CD14-positive monocyte (primary cell): ENCODE measurements around the gene IGFBP7. TPM values are rescaled to one million over a fixed set of nuclear protein-coding genes. Genes with fewer than 3 reads are reported as not detected.

Experiments
- DNase-seq, 3 donors: peaks; one replicate each; pipeline ENCODE4 v3.0.0-alpha.2; 2011 to 2022
- H2AFZ ChIP-seq: 2 replicates; pipeline ENCODE4 v1.6.0; 2012; ENCODE audit warnings: mild to moderate bottlenecking, low read depth, low read length, inconsistent platforms; ENCODE audit not compliant: insufficient read depth, poor library complexity, severe bottlenecking
- H3K27ac ChIP-seq, 2 donors: 1 replicate in 1 of 2; 2 replicates in 1 of 2; pipeline ENCODE4 v1.5.1; 2012 to 2013; ENCODE audit warnings: low read length in 2 of 2, control low read depth in 1 of 2, inconsistent platforms in 1 of 2, low read depth in 1 of 2, mild to moderate bottlenecking in 1 of 2
- H3K27me3 ChIP-seq, 2 donors: one replicate each; pipeline versions ENCODE4 v1.6.0 to v1.6.1; 2011 to 2013; ENCODE audit warnings: low read length in 2 of 2; ENCODE audit not compliant: control insufficient read depth in 2 of 2, insufficient read depth in 2 of 2
- H3K36me3 ChIP-seq, 2 donors: replicated peaks in 1 of 2; 1 replicate in 1 of 2; 2 replicates in 1 of 2; pipeline versions ENCODE4 v1.5.1 to v1.6.1; 2012 to 2013; ENCODE audit warnings: low read length in 2 of 2, control low read depth in 1 of 2, inconsistent platforms in 1 of 2, mild to moderate bottlenecking in 1 of 2; ENCODE audit not compliant: insufficient read depth in 2 of 2, control insufficient read depth in 1 of 2
- H3K4me1 ChIP-seq, 2 donors: 1 replicate in 1 of 2; 2 replicates in 1 of 2; pipeline versions ENCODE4 v1.5.1 to v1.6.1; 2012 to 2013; ENCODE audit warnings: low read length in 2 of 2, control low read depth in 1 of 2, inconsistent platforms in 1 of 2, mild to moderate bottlenecking in 1 of 2, moderate library complexity in 1 of 2; ENCODE audit not compliant: insufficient read depth in 2 of 2, control insufficient read depth in 1 of 2
- H3K4me2 ChIP-seq: replicated peaks from 2 replicates; pipeline ENCODE3; 2012; ENCODE audit warnings: low read length, moderate library complexity, mild to moderate bottlenecking; ENCODE audit not compliant: poor library complexity, severe bottlenecking; ENCODE audit errors: extremely low read depth
- H3K4me3 ChIP-seq, 3 experiments: fragments of 200-600 bp in 1 of 3; sonication (generic) in 1 of 3; replicated peaks in 1 of 3; 1 replicate in 2 of 3; 2 replicates in 1 of 3; pipeline ENCODE4 v1.5.1; 2011 to 2013; ENCODE audit warnings: low read length in 3 of 3, mild to moderate bottlenecking in 3 of 3, control low read depth in 2 of 3, low read depth in 2 of 3, inconsistent platforms in 1 of 3, moderate library complexity in 1 of 3
- H3K79me2 ChIP-seq: 2 replicates; pipeline ENCODE4 v1.6.0; 2012; ENCODE audit warnings: mild to moderate bottlenecking, control low read depth, inconsistent platforms, low read length, moderate library complexity; ENCODE audit not compliant: insufficient read depth
- H3K9ac ChIP-seq: 2 replicates; pipeline ENCODE4 v1.6.0; 2017; ENCODE audit warnings: low read length, mild to moderate bottlenecking; ENCODE audit not compliant: insufficient read depth, poor library complexity, severe bottlenecking
- H3K9me3 ChIP-seq, 2 donors: replicated peaks in 1 of 2; 1 replicate in 1 of 2; 2 replicates in 1 of 2; pipeline versions ENCODE4 v1.5.1 to v1.6.1; 2012 to 2013; ENCODE audit warnings: low read length in 2 of 2, control low read depth in 1 of 2; ENCODE audit not compliant: control insufficient read depth in 1 of 2, insufficient read depth in 1 of 2
- H4K20me1 ChIP-seq: 2 replicates; pipeline ENCODE4 v1.6.0; 2012; ENCODE audit warnings: mild to moderate bottlenecking, low read length, control low read depth, moderate library complexity; ENCODE audit not compliant: insufficient read depth
- H3K27ac Mint-ChIP-seq, 7 donors: one replicate each; pipeline ENCODE4 v1.8.0; 2020; ENCODE audit warnings: mild to moderate bottlenecking in 7 of 7, mixed read lengths in 7 of 7, moderate library complexity in 6 of 7, inconsistent platforms in 2 of 7
- H3K27me3 Mint-ChIP-seq, 3 donors: one replicate each; pipeline ENCODE4 v1.8.0; 2021 to 2022; ENCODE audit warnings: low read depth in 3 of 3, mild to moderate bottlenecking in 3 of 3, mixed read lengths in 3 of 3, moderate library complexity in 3 of 3, inconsistent platforms in 1 of 3
- H3K36me3 Mint-ChIP-seq, 2 donors: one replicate each; pipeline ENCODE4 v1.8.0; 2020; ENCODE audit warnings: mixed read lengths in 2 of 2, inconsistent platforms in 1 of 2, mild to moderate bottlenecking in 1 of 2
- H3K4me1 Mint-ChIP-seq: one replicate; pipeline ENCODE4 v1.8.0; 2020; ENCODE audit warnings: mild to moderate bottlenecking, mixed read lengths
- H3K4me3 Mint-ChIP-seq, 2 donors: one replicate each; pipeline ENCODE4 v1.8.0; 2020; ENCODE audit warnings: mild to moderate bottlenecking in 2 of 2, mixed read lengths in 2 of 2, moderate library complexity in 1 of 2
- H3K9me3 Mint-ChIP-seq, 7 donors: one replicate each; pipeline ENCODE4 v1.8.0; 2020 to 2022; ENCODE audit warnings: mixed read lengths in 7 of 7, mild to moderate bottlenecking in 6 of 7, moderate library complexity in 6 of 7, inconsistent platforms in 2 of 7
- WGBS: methylation state at CpG from one replicate; pipeline ENCODE4 v1.1.5; 2013; ENCODE audit warnings: missing lambda C conversion rate; ENCODE audit not compliant: insufficient coverage; 5-methylcytosine and 5-hydroxymethylcytosine counted together
- intact Hi-C, 2 donors: fragments of 100-400 bp; cut with micrococcal nuclease; formaldehyde crosslinking; loops; one replicate each; pipeline versions ENCODE4 v1.15.0 to v1.15.1; 2023
- polyA plus RNA-seq, 3 donors: library from polyadenylated mRNA; depleted of rRNA in 1 of 3; unstranded in 2 of 3; stranded (reverse) in 1 of 3; fragments of 300-500 nt in 2 of 3; fragments of >200 nt in 1 of 3; fragmentation: Illumina TruSeq in 2 of 3; gene quantifications; 1 replicate in 2 of 3; 2 replicates in 1 of 3; pipeline ENCODE4 v1.2.3, GENCODE V29; 2012 to 2021
- TF ChIP-seq, protein P1 (sequence below): fragments of 200-600 bp; IDR thresholded peaks from one replicate; pipeline ENCODE4 v1.8.0; 2022; ENCODE audit warnings: antibody characterized with exemption, mild to moderate bottlenecking

Gene IGFBP7
- polyA plus RNA-seq, 3 donors, result 23.1 to 53.1 (median 46.9) TPM

DNA sequence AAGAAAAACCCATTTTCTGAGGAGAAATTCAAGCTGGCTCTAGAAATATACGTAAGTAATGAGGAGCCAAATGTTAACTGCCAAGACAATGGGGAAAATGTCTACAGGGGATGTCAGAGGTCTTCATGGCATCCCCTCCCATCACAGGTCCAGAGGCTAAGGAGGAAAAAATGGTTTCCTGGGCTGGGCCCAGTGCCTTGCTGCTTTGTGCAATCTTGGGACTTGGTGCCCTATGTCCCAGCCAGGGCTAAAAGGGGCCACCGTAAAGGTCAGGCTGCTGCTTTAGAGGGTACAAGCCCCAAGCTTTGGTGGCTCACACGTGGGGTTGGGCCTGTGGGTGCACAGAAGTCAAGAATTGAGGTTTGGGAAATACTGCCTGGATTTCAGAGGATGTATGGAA, 17.2 kb upstream of the IGFBP7 start:
- Histone ChIP-seq H4K20me1 (no peaks in the 10 kb centered on the region), H3K9me3 (peaks cover 4 to 9% of the 10 kb centered on the region in 2 donors), H3K27ac (no peak overlapping the region), H3K79me2 (no peaks in the 10 kb centered on the region), H3K4me2 (no peak overlapping the region), H3K9ac (no peak overlapping the region), H3K27me3 (no peaks in the 10 kb centered on the region), H3K4me3 (no peak overlapping the region), H2AFZ (no peak overlapping the region), H3K4me1 (no peaks in the 10 kb centered on the region), H3K36me3 (no peaks in the 10 kb centered on the region)
- Mint-ChIP-seq H3K9me3 (peaks cover 15 to 19% (median 16%) of the 10 kb centered on the region in 7 donors), H3K27ac (no peak overlapping the region), H3K27me3 (peaks cover 0 to 2% (median 0%) of the 10 kb centered on the region in 3 donors), H3K4me3 (no peak overlapping the region), H3K4me1 (no peaks in the 10 kb centered on the region), H3K36me3 (no peaks in the 10 kb centered on the region)
- intact Hi-C loops, result no loop called here
- 79% methylated on average over 3 of the region's 3 CpGs for WGBS
- TF ChIP-seq, protein P1, sequence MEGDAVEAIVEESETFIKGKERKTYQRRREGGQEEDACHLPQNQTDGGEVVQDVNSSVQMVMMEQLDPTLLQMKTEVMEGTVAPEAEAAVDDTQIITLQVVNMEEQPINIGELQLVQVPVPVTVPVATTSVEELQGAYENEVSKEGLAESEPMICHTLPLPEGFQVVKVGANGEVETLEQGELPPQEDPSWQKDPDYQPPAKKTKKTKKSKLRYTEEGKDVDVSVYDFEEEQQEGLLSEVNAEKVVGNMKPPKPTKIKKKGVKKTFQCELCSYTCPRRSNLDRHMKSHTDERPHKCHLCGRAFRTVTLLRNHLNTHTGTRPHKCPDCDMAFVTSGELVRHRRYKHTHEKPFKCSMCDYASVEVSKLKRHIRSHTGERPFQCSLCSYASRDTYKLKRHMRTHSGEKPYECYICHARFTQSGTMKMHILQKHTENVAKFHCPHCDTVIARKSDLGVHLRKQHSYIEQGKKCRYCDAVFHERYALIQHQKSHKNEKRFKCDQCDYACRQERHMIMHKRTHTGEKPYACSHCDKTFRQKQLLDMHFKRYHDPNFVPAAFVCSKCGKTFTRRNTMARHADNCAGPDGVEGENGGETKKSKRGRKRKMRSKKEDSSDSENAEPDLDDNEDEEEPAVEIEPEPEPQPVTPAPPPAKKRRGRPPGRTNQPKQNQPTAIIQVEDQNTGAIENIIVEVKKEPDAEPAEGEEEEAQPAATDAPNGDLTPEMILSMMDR, result no peak
- no peak for DNase-seq

DNA sequence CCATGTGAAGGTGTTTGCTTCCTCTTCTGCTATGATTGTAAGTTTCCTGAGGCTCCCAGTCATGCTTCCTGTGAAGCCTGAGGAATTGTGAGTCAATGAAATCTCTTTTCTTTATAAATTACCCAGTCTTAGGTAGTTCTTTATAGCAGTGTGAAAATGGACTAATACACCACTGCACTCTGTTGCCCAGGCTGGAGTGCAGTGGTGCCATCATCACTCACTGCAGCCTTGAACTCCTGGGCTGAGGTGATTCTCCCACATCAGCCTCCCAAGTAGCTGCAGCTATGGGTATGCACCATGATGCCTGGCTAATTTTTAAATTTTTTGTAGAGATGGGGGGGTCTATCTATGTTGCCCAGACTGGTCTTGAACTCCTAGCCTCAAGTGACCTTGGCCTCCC, 15.8 kb upstream of the IGFBP7 start:
- H3K27me3 Mint-ChIP-seq, result no peaks in the 10 kb centered on the region
- no peak overlapping the region for H3K4me3 Mint-ChIP-seq
- no peaks in the 10 kb centered on the region for H3K36me3 Mint-ChIP-seq
- peaks cover 15 to 19% (median 16%) of the 10 kb centered on the region in 7 donors for H3K9me3 Mint-ChIP-seq
- Histone ChIP-seq H3K27me3 (no peaks in the 10 kb centered on the region), H2AFZ (no peak overlapping the region), H3K4me3 (no peak overlapping the region), H4K20me1 (no peaks in the 10 kb centered on the region), H3K4me1 (no peaks in the 10 kb centered on the region), H3K36me3 (no peaks in the 10 kb centered on the region), H3K9ac (no peak overlapping the region), H3K9me3 (peaks cover 4 to 9% of the 10 kb centered on the region in 2 donors), H3K27ac (no peak overlapping the region), H3K4me2 (no peak overlapping the region), H3K79me2 (no peaks in the 10 kb centered on the region)
- intact Hi-C loops, result no loop called here
- H3K27ac Mint-ChIP-seq, result no peak overlapping the region
- TF ChIP-seq, protein P1, result no peak
- no peaks in the 10 kb centered on the region for H3K4me1 Mint-ChIP-seq
- no peak for DNase-seq
